SKM-1 treated with dmso at 0.1 percent for 144 hours (cell line): ENCODE measurements around the gene TMEM242.

ENCODE experiments used
- DNase-seq: peaks from one replicate; lab custom pipeline; 2025; ENCODE audit not compliant: unreplicated experiment; lab: John Stamatoyannopoulos, UW

Gene TMEM242

DNA sequence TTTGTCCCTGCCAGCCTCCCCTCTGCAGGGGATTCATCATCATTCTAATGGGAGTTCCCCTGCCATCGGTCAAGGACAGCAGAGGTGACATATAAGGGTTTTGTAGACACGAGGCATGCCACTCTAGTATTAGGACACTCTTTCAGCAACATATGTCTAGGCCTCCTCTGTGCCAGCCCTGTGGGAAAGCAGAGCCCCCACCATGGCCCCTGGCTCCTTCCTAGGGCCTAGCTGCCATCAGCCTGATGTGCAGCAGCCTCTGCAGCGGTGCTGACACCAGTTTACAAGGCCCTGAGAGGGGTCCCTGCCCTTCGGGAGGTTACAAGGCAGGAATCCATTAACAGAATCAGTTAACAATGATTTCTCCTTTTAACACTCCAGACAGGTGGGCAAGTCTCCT, 32.5 kb downstream of the TMEM242 start:
- DNase-seq = no peak

GRCh38 chr6:157289764-157290163, 33.6 kb downstream of the TMEM242 start:
- no peak for DNase-seq

DNA sequence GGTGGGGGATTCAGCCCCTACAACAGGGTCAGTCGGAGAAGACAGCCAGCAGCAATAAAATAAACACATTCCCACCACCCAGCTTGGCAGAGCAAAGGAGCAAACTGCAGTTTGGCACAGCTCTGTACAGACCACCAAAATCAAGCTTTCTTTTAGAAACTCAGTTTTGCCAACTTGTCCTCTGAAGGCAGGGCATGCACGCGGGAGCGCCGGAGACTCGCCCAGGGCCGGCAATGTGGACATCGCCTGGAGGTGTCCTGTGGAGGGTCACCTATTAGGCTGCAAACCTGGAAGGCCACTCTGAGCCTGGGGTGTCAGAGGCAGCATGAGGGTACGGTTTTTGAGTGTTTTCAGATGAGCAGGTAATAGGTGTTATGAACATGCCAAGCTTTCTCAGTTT, 34.7 kb downstream of the TMEM242 start:
- DNase-seq = no peak

GRCh38 chr6:157287923-157288322, 35.4 kb downstream of the TMEM242 start:
- no peak for DNase-seq

GRCh38 chr6:157287247-157287850, 36.0 kb downstream of the TMEM242 start:
- DNase-seq = no peak

GRCh38 chr6:157285422-157285779, 37.9 kb downstream of the TMEM242 start:
- DNase-seq = no peak

DNA sequence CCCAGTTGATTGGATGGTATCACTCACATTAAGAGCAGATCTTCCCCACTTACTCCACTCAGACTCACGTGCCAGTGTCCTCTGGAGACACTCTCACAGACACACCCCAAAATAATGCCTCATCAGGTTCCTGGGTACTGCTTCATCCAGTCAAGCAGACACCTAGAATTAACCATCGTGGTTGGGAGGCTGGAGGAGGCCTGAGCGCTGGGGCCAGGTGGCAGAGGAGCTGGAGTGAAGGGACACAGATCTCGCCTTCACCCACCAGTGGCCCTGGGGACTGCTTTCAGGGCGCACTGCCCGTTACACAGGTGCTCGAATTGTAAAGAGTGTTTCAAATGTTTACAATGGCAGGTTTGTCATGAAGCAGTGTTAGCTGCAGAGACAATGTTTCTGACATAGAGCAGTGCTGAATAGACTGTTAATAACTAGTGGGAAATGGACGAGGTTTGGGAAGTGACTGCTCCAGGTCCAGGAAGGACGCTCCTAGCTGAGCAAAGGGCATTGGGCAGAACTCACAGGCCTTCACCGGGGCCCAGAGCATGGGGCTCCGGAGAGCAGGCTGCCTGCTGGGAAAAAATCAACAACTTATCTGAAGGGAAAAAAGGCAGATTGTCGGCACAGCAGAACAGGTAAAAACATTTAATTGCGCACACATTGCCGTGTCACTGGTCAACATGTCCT, 38.4 kb downstream of the TMEM242 start:
- no peak for DNase-seq

GRCh38 chr6:157283900-157284737, 39.2 kb downstream of the TMEM242 start:
- DNase-seq = no peak

- DNase-seq = no peak
Measured at GRCh38 chr6:157283330-157283898, 39.9 kb downstream of the TMEM242 start.

- no peak for DNase-seq
Measured at GRCh38 chr6:157282284-157282683, 41.0 kb downstream of the TMEM242 start.

DNA sequence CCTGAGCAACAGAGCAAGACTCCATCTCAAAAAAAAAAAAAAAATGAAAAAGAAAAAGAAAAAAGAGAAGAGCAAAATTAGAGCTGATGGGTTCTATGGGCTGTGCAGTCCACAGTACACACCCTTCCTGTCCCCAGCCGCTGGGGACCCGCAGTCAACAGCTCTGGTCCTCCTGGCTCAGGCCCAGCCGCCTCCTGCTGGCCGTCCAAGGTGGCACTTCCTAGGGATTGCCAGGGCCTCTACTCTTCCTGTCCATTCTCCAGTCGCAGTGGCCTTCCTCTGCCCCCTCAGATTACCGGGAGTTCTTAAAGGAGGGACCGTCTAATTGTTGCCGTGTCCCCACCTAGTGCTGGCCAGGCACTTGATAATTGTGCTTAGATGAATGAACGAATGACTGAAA, 41.7 kb downstream of the TMEM242 start:
- DNase-seq = peak; percentile 8

GRCh38 chr6:157280947-157281346, 42.4 kb downstream of the TMEM242 start:
- no peak for DNase-seq

- no peak for DNase-seq
Measured at GRCh38 chr6:157280157-157280556, 43.2 kb downstream of the TMEM242 start.

- no peak for DNase-seq
Measured at GRCh38 chr6:157278171-157278570, 45.1 kb downstream of the TMEM242 start.

DNA sequence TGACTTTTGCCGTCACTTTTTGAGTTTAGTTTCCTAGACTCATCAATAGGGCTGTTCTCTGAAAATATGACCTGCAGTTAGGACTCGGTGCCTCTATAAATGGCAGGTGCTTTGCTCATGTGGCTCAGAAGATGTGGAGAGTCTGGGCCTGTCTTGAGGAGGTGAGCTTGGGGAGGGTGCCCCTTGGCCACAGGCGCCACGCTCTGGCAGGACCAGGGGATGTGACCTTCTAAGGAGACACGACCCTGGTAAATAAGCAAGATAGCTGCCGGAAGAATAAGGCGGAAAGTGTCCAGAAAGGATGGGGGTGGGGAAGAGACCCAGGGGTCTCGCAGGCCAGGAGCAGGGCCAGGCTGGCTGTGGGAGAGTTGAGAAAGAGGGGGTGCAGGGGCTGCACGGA, 46.6 kb downstream of the TMEM242 start:
- no peak for DNase-seq

- no peak for DNase-seq
Measured at GRCh38 chr6:157276134-157276532, 47.2 kb downstream of the TMEM242 start.

DNA sequence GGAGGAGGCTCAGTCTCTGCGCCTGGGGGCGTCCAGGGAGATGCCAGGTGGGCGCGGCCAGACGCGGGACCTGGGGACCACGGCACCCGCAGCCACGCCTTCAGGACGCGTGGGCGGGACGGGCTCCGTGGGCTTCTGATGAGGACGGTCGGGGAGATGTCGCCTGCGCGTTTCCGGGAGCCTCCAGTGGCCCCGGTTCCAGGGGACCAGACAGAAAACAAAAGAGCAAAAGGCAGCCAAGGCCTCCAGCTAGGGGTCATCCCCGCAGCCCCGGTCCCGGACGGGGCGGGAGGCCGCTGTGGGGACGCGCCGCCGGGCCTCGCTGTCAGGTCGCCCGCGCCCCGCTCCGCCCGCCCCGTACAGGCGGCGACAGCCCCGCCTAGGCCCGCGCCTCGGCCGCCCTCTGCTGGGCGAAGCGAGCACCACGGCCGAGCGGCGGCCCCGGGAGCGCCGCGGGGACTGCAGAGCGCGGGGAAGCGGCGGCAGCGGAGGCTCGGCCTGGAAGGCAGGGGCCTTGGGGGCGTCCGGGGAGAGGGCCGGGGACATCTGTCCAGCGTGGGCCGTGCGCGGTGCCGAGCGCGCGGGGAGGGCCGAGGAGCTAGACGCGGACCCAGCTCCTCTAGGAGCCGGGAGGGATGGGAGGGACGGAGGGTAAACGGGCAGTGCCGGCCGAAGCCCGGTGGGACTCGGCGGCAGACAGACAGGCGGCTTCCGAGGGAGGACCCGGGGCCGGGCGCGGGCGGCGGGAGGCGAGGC, 48.7 kb downstream of the TMEM242 start:
- DNase-seq = peak; percentile 28

DNA sequence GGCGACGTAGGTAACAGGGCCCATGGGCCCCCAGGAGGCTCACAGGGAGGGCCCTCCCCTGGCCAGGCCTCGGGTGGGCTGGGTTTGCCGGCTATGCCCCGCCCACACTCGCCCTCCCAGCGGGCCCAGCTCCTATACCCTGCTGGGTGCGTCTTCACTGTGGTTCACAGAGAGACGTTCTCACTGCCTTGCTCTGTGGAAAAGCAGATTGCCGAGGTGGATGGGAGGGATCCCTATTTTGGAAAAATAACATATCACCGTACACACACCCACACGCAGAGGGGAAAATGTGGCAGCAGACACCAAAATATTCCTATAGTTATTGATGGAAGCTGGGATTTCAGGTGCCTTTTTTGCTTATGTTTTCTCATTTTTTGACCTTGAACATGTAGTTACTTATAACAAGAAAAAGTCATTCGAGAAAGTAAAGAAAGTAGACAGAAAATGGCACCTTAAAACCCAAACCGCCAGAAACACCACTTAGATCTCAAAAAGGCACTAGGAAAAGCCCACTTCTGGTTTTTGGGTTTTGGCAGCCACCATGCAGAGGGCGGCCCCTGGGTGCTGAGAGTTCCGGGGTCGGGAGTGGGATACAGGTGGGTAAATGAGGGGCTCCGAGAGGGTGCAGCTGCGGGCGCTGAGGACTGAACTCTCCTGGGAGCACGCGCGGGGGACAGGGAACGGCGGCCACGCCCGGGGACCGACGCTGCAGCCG, 49.4 kb downstream of the TMEM242 start:
- peak; percentile 27 for DNase-seq

DNA sequence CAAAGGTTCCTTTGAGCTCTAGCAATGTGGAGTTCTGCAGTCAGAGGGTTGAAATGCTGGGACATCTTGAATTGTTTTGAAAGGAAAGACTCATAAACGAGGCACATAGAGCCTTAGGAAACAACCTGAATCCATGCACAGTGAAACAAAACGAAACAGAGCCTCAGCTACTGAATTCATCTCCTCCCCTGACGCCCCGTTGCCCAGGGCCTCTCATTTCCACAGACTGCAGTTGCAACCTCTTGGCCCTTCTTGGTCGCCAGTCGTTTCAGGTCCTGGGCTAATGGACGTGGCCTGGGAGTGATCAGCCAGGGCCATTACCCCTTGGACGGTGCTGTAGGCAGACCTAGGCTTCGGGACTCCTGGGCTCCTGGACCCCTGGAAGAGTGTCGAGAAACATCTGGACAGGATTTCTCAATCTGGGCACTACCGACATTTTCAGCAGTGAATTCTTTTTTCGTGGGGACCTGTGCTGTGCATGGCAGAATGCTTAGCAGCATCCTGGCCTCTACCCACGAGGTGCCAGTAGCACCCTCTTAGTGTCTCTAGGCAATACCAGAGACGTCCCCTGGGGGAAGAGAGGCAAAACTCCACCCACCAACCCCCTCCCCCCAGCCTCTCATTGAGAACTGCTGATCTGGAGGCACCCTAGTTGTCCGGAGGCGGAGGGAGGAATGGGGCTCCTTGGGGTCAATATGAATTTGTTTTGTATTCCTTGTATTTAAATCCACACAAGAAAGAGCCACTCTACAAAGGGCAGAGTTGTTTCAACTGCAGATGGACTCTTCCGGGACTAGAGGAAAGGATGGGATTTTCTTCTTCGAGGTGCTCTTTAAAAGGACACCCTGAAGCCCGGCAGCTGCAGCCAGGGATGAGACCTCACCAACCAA, 50.2 kb downstream of the TMEM242 start:
- peak; percentile 7 for DNase-seq
